ENCODE data around the gene PPT1. TPM values are rescaled to one million over a fixed set of nuclear protein-coding genes. Genes with fewer than 3 reads are reported as not detected.

Gene PPT1
- total RNA-seq, 2 donors from 2014 or later: 86.2 to 126 TPM

- 84% methylated on average over 7 of the region's 7 CpGs for WGBS
- H3K36me3 ChIP-seq: no peaks in the 10 kb centered on the region
- no peak for TF ChIP-seq CTCF (IDR thresholded peaks at IDR 0.05)
- TF ChIP-seq POLR2AphosphoS5 (IDR thresholded peaks at IDR 0.05): no peak
- no peak for TF ChIP-seq POLR2A (IDR thresholded peaks at IDR 0.05)
- DNase-seq (ENCODE audit: low spot score): no peak
- intact Hi-C loops (cut with DNase I): no loop called here
- H3K9me3 ChIP-seq: no peaks in the 10 kb centered on the region
- H3K4me1 ChIP-seq (replicated peaks): no peaks in the 10 kb centered on the region
- no peak overlapping the region for H3K27ac ChIP-seq
- no peak overlapping the region for H3K4me3 ChIP-seq
- H3K27me3 ChIP-seq (replicated peaks; ENCODE audit: insufficient read depth): no peaks in the 10 kb centered on the region
Observed at GRCh38 chr1:40120128-40120527, 23.1 kb upstream of the PPT1 start.

DNA sequence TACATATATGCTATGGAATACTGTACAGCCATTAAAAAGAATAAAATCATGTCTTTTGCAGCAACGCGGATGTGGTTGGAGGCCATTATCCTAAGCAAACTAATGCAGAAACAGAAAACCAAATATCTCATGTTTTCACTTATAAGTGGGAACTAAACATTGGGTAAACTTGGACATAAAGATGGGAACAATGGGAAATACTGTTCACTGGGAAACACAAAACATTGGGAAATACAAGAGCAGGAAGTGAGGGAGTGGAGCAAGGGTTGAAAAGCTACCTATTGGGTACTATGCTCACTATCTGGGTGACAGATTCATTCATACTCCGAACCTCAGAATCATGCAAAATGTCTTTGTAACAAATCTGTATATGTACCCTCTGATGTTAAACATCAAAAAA, 17.3 kb upstream of the PPT1 start:
- intact Hi-C loops (cut with DNase I): no loop called here
- Histone ChIP-seq H3K4me1 (replicated peaks) (no peaks in the 10 kb centered on the region), H3K27me3 (replicated peaks; ENCODE audit: insufficient read depth) (no peaks in the 10 kb centered on the region), H3K36me3 (no peaks in the 10 kb centered on the region), H3K4me3 (no peak overlapping the region), H3K27ac (no peak overlapping the region), H3K9me3 (no peaks in the 10 kb centered on the region)
- WGBS: 87% methylated on average over 3 of the region's 3 CpGs
- TF ChIP-seq POLR2A (IDR thresholded peaks at IDR 0.05) (no peak), CTCF (IDR thresholded peaks at IDR 0.05) (no peak), POLR2AphosphoS5 (IDR thresholded peaks at IDR 0.05) (no peak)
- DNase-seq (ENCODE audit: low spot score): no peak

DNA sequence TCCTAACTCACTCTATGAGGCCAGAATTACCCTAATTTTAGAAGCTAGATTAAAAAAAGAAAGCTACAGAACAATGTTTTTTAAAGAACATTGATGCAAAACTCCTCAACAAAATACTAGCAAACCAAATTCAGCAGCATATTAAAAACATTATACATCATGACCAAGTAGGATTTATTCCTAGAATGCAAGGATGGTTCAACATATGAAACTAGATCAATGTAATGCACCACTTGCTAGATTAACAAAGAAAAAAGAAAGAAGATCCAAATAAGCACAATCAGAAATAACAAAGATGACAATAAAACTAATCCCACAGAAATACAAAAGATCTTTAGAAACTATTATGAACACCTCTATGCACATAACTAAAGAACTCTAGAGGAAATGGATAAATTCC, 13.3 kb upstream of the PPT1 start:
- Histone ChIP-seq H3K4me1 (replicated peaks) (no peaks in the 10 kb centered on the region), H3K4me3 (no peak overlapping the region), H3K27me3 (replicated peaks; ENCODE audit: insufficient read depth) (no peaks in the 10 kb centered on the region), H3K27ac (no peak overlapping the region), H3K36me3 (no peaks in the 10 kb centered on the region), H3K9me3 (no peaks in the 10 kb centered on the region)
- TF ChIP-seq POLR2AphosphoS5 (IDR thresholded peaks at IDR 0.05) (no peak), CTCF (IDR thresholded peaks at IDR 0.05) (no peak), POLR2A (IDR thresholded peaks at IDR 0.05) (no peak)
- intact Hi-C loops (cut with DNase I): no loop called here
- no peak for DNase-seq (ENCODE audit: low spot score)

GRCh38 chr1:40107290-40107959, 10.4 kb upstream of the PPT1 start:
- DNase-seq (ENCODE audit: low spot score): peak; percentile 79
- peak; percentile 93 for TF ChIP-seq POLR2AphosphoS5 (IDR thresholded peaks at IDR 0.05)
- TF ChIP-seq CTCF (IDR thresholded peaks at IDR 0.05): no peak
- intact Hi-C loops (cut with DNase I): no loop called here
- no peaks in the 10 kb centered on the region for H3K27me3 ChIP-seq (replicated peaks; ENCODE audit: insufficient read depth)
- no peak overlapping the region for H3K27ac ChIP-seq
- H3K4me3 ChIP-seq: no peak overlapping the region
- H3K4me1 ChIP-seq (replicated peaks): no peaks in the 10 kb centered on the region
- no peaks in the 10 kb centered on the region for H3K9me3 ChIP-seq
- no peaks in the 10 kb centered on the region for H3K36me3 ChIP-seq
- 55% methylated on average over 6 of the region's 6 CpGs for WGBS

GRCh38 chr1:40105028-40105427, 8.0 kb upstream of the PPT1 start:
- no peaks in the 10 kb centered on the region for H3K9me3 ChIP-seq

More at GRCh38 chr1:40105028-40105427, 8.0 kb upstream of the PPT1 start:
- WGBS: 35% methylated on average over 1 of the region's 1 CpG
- no peaks in the 10 kb centered on the region for H3K27me3 ChIP-seq (replicated peaks; ENCODE audit: insufficient read depth)
- H3K27ac ChIP-seq: no peak overlapping the region
- no peak for DNase-seq (ENCODE audit: low spot score)
- intact Hi-C loops (cut with DNase I): no loop called here
- H3K4me1 ChIP-seq (replicated peaks): no peaks in the 10 kb centered on the region
- H3K4me3 ChIP-seq: no peak overlapping the region
- no peaks in the 10 kb centered on the region for H3K36me3 ChIP-seq
- TF ChIP-seq CTCF (IDR thresholded peaks at IDR 0.05): no peak

Measured in prostate gland (tissue), 2 donors.